Gastrocnemius medialis (tissue), 4 donors: ENCODE data around the gene SPATA25. TPM values are rescaled to one million over a fixed set of nuclear protein-coding genes. Genes with fewer than 3 reads are reported as not detected.
"Not testable (repeated sequence)": the region's sequence is repeated elsewhere in the genome, so short reads cannot be mapped to it uniquely, and the experiment has no call there.

ENCODE experiments used
- ATAC-seq, 2 donors: fragments of 150-250 bp; one replicate each; pipeline ENCODE4 v1.9.1; 2016
- DNase-seq, 2 donors: peaks; one replicate each; pipeline ENCODE4 v3.0.0-alpha.2; 2019
- H3K27ac ChIP-seq, 4 donors: fragments of 200-600 bp; sonication (generic); 1 replicate in 1 of 4; 2 replicates in 3 of 4; pipeline ENCODE4 v1.5.1; 2016 to 2018; ENCODE audit warnings: mild to moderate bottlenecking in 2 of 4, moderate library complexity in 1 of 4
- H3K27me3 ChIP-seq, 3 donors: fragments of 200-600 bp; sonication (generic) in 2 of 3; 1 replicate in 1 of 3; 2 replicates in 2 of 3; pipeline versions ENCODE4 v1.5.1 to v1.6.0; 2016 to 2019; ENCODE audit warnings: mild to moderate bottlenecking in 1 of 3, moderate library complexity in 1 of 3
- H3K36me3 ChIP-seq, 2 donors: fragments of 200-600 bp; sonication (generic) in 1 of 2; one replicate each; pipeline ENCODE4 v1.5.1; 2017 to 2018
- H3K4me1 ChIP-seq, 2 donors: fragments of 200-600 bp; sonication (generic) in 1 of 2; one replicate each; pipeline ENCODE4 v1.5.1; 2016 to 2017; ENCODE audit warnings: mild to moderate bottlenecking in 2 of 2
- H3K4me3 ChIP-seq, 4 donors: fragments of 200-600 bp; sonication (generic) in 3 of 4; 1 replicate in 1 of 4; 2 replicates in 3 of 4; pipeline ENCODE4 v1.5.1; 2016 to 2019; ENCODE audit warnings: mild to moderate bottlenecking in 2 of 4
- H3K9me3 ChIP-seq, 3 donors: fragments of 200-600 bp; sonication (generic) in 2 of 3; 1 replicate in 1 of 3; 2 replicates in 2 of 3; pipeline ENCODE4 v1.5.1; 2016 to 2019
- CTCF ChIP-seq, 5 experiments: fragments of 450-650 bp in 3 of 5; fragments of 200-600 bp in 2 of 5; sonication (generic) in 2 of 5; IDR thresholded peaks in 4 of 5; conservative IDR thresholded peaks in 1 of 5; 1 replicate in 4 of 5; 2 replicates in 1 of 5; pipeline ENCODE4 v1.5.1; 2016 to 2019; ENCODE audit warnings: antibody characterized with exemption in 5 of 5, mild to moderate bottlenecking in 3 of 5, moderate library complexity in 3 of 5
- POLR2A ChIP-seq, 2 donors: fragments of 450-650 bp; IDR thresholded peaks; one replicate each; pipeline ENCODE4 v1.6.1; 2017; ENCODE audit warnings: antibody characterized with exemption in 2 of 2, mild to moderate bottlenecking in 2 of 2, moderate library complexity in 2 of 2
- in situ Hi-C, 4 donors: fragments of 200-750 bp; cut with MboI; loops; one replicate each; pipeline versions ENCODE4 v1.15.0 to v1.8.0; 2017; ENCODE audit warnings: low sequenced_read_pairs in 4 of 4
- intact Hi-C: fragments of 100-400 bp; cut with DNase I; formaldehyde crosslinking; loops from one replicate; pipeline ENCODE4 v1.15.1; 2023; ENCODE audit warnings: low total_unique reads
- total RNA-seq, 4 donors: library from RNA; depleted of rRNA; stranded (reverse); fragments of >200 nt; gene quantifications; one replicate each; pipeline versions ENCODE4 v1.1.0 to v1.2.3, GENCODE V29; 2016

The SPATA25 gene
- total RNA-seq, 4 donors from 2014 or later, result 0.71 to 4.1 (median 1.8) TPM; not detected in 1

DNA sequence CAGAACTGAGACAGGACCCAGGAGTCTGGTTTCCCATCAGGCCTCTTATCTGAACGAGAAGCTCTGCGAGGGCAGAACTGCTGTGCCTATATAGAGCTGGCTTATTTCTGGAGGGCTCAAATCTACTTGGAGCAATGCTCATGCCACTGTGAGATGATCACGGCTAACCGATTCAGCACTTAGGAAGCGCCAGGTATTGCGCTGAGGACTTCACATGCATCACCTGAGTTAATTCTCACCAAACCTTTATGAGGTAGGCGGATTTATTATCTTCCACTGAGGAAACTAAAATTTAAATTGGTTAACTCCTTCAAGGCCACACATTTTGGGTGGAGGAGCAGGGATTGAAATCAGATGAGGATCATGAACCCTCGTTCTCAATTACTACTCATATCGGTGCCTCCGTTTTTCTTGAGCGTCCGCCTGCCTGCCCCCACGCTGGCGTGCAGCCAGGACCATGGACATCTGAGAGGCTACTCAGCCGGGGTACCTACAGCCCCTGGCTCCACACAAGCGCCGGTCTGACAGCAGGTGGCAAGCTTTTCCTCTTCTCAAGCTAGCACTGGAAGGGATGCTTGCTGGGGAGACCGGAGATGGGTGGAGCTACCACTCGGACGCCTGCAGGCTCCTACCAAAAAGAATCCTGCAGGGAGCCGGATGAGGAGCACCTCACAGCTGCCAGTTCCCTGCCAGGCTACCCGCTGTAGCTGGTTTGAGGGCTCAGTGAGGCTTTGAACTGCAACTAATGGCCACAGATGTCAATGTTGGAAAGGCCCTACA is 46.0 kb upstream of the SPATA25 start:
- Histone ChIP-seq H3K36me3 (peaks cover 0 to 15% of the 10 kb centered on the region in 2 donors), H3K27ac (peak overlapping the region; percentile 97 to 100 (median 100)), H3K4me3 (peak overlapping the region; percentile 83 to 99 (median 98)), H3K9me3 (no peaks in the 10 kb centered on the region), H3K4me1 (peaks cover 21 to 25% of the 10 kb centered on the region in 2 donors), H3K27me3 (no peaks in the 10 kb centered on the region)
- ATAC-seq, result peak; percentile 15 to 23
- DNase-seq, result peak; percentile 36 to 69
- intact Hi-C loops, result loop anchor here (1.0 to 5.0 kb wide), 6 partner anchors 39 to 154 kb away; partner anchors contain the start of genes CTSA, DNTTIP1, NCOA5 and NEURL2
- in situ Hi-C loops, result no loop called here
- TF ChIP-seq POLR2A (IDR thresholded peaks at IDR 0.05), result no peak
- TF ChIP-seq CTCF (IDR thresholded peaks at IDR 0.05 in 4 of 5, conservative IDR thresholded peaks at IDR 0.05 in 1 of 5), result peak in 4 of 5 experiments; percentile 19 to 49 (median 24)

DNA sequence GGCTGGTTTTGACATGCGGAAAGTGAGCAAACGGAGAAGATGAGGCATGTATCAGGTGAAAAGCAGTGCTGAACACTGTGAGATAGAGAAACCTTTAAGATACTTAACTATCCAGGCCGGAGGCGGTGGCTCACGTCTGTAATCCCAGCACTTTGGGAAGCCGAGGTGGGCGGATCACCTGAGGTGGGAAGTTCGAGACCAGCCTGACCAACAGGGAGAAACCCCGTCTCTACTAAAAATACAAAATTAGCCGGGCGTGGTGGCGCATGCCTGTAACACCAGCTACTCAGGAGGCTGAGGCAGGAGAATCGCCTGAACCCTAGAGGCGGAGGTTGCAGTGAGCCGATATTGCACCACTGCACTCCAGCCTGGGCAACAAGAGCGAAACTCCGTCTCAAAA is 44.3 kb upstream of the SPATA25 start:
- intact Hi-C loops, result loop anchor here (5.0 kb wide), 1 partner anchor 156 kb away; the partner anchor contains the start of gene NCOA5
- not testable (repeated sequence) for H3K27me3 ChIP-seq

DNA sequence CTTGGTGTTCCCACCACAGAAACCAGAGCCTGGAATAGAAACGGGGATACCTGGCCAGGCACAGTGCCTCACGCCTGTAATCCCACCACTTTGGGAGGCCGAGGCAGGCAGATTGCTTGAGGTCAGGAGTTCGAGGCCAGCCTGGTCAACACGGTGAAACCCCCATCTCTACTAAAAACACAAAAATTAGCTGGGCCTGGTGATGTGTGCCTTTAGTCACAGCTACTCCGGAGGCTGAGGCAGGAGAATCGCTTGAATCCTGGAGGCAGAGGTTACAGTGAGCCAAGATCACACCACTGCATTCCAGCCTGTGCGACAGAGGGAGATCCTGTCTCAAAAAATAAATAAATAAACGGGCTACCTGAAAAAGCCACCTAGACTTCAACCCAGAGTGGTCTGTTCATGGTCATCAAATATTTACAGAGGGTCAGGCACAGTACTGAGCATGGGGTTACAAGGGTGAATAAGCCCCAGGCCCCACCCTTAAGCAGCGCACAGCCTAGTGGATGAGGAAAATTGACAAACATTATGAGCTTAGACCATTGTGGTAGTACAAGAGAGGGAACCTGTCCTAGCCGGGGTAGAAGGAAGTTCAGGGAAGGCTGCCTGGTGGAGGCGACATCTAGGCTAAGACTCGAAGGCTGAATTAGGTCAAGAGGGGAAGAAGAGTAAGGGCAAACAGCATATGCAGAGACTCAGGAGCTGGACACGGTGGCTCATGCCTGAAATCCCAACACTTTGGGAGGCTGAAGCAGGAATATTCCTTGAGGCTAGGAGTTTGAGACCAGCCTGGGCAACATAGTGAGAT is 39.9 kb upstream of the SPATA25 start:
- in situ Hi-C loops (no loop called here), intact Hi-C loops (no loop called here)
- peaks cover 11 to 17% of the 10 kb centered on the region in 2 donors for H3K4me1 ChIP-seq
- H3K9me3 ChIP-seq, result no peaks in the 10 kb centered on the region
- no peak overlapping the region for H3K4me3 ChIP-seq
- TF ChIP-seq CTCF (IDR thresholded peaks at IDR 0.05 in 4 of 5, conservative IDR thresholded peaks at IDR 0.05 in 1 of 5), result no peak
- TF ChIP-seq POLR2A (IDR thresholded peaks at IDR 0.05), result no peak
- ATAC-seq (no peak), DNase-seq (no peak)
- no peaks in the 10 kb centered on the region for H3K36me3 ChIP-seq
- no peak overlapping the region for H3K27ac ChIP-seq
- no peaks in the 10 kb centered on the region for H3K27me3 ChIP-seq

More for the DNA sequence above, 44.3 kb upstream of the SPATA25 start:
- DNase-seq, ATAC-seq, H3K27ac ChIP-seq, in situ Hi-C loops, H3K4me3 ChIP-seq, H3K9me3 ChIP-seq, H3K36me3 ChIP-seq: not testable (repeated sequence)
- H3K4me1 ChIP-seq, result peaks cover 18 to 20% of the 10 kb centered on the region in 2 donors

GRCh38 chr20:45926731-45927070 is 39.3 kb upstream of the SPATA25 start:
- intact Hi-C loops, result no loop called here

More at GRCh38 chr20:45926731-45927070, 39.3 kb upstream of the SPATA25 start:
- ATAC-seq (no peak), DNase-seq (no peak)
- TF ChIP-seq POLR2A (IDR thresholded peaks at IDR 0.05) (no peak), CTCF (IDR thresholded peaks at IDR 0.05 in 4 of 5, conservative IDR thresholded peaks at IDR 0.05 in 1 of 5) (no peak)
- in situ Hi-C loops, result no loop called here
- Histone ChIP-seq H3K36me3 (no peaks in the 10 kb centered on the region), H3K4me3 (no peak overlapping the region), H3K27me3 (no peaks in the 10 kb centered on the region), H3K27ac (no peak overlapping the region), H3K9me3 (no peaks in the 10 kb centered on the region), H3K4me1 (peaks cover 11 to 20% of the 10 kb centered on the region in 2 donors)
